K562 (cell line): ENCODE data around the gene PSMB11. TPM values are rescaled to one million over a fixed set of nuclear protein-coding genes. Genes with fewer than 3 reads are reported as not detected.

Experiments used
- RREB1 ChIP-seq: fragments of 250-450 bp; sonication (Bioruptor Pico); IDR thresholded peaks from 2 replicates; pipeline ENCODE4 v1.4.0; 2020
- polyA plus RNA-seq, 8 experiments: library from polyadenylated mRNA; depleted of rRNA in 4 of 8; stranded (reverse) in 5 of 8; unstranded in 3 of 8; fragments of >200 nt; fragmentation: Nextera tagmentation in 2 of 8; fragmentation: Illumina TruSeq in 1 of 8; extraction: Ambion mirVana in 2 of 8; extraction: Trizol in 1 of 8; gene quantifications; 2 replicates each; pipeline versions ENCODE4 v1.2.1 to v1.2.3, GENCODE V29; 2011 to 2014; ENCODE audit warnings: inconsistent platforms in 1 of 8, missing spikeins in 1 of 8
- total RNA-seq, 7 experiments: library from RNA; depleted of rRNA in 6 of 7; stranded (reverse); fragments of >200 nt in 6 of 7; fragmentation: Illumina TruSeq in 2 of 7; extraction: Trizol in 2 of 7; gene quantifications; 2 replicates each; pipeline versions ENCODE4 v1.2.1 to v1.2.3, GENCODE V29; 2011 to 2021; ENCODE audit warnings: low replicate concordance in 1 of 7

Gene PSMB11
- total and polyA plus RNA-seq, 9 of the 15 experiments (the other 6 are each of a cell fraction or from before 2014, with no cell fraction given) = not detected

GRCh38 chr14:23034498-23035302, 7.3 kb upstream of the PSMB11 start, which contains the start of gene PSMB5 (continued):
- no peak; the same call in 1 of the 2 replicates for TF ChIP-seq RREB1 (CRISPR knock-in tag)
